DMS114 treated with DMSO at 0.1 percent for 48 hours (cell line): ENCODE data around the gene ABCG1.

Experiments
- DNase-seq: peaks from one replicate; lab custom pipeline; 2025; ENCODE audit not compliant: unreplicated experiment; lab: John Stamatoyannopoulos, UW

ABCG1 gene

GRCh38 chr21:42214081-42214750 lies 4.7 kb upstream of the ABCG1 start:
- DNase-seq: no peak

DNA sequence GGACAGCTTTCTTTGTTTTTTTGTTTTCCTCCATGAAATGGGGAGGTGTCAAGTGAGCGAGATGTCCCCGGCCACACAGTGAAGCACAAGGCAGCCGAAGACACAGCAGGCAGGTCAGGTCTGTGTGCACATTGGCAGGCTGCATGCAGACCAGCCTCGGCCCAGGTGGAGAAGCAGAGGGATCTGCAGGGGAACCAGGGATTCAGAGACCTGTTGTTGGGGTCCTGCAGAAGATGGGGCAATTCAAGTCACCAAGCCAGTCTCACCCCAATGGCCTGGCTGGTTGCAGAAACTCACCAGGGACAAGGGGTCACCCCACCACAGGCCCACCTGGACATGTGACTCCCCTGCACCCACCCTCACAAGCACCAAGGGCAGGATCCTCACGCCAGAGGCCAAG lies 4.0 kb upstream of the ABCG1 start:
- DNase-seq: no peak

- no peak for DNase-seq
These were observed 2.8 kb upstream of the ABCG1 start for GRCh38 chr21:42215942-42216725.

- no peak for DNase-seq
These were observed 2.0 kb upstream of the ABCG1 start for GRCh38 chr21:42216726-42217572.

GRCh38 chr21:42219606-42220137 lies 732 bp downstream of the ABCG1 start:
- DNase-seq: no peak

DNA sequence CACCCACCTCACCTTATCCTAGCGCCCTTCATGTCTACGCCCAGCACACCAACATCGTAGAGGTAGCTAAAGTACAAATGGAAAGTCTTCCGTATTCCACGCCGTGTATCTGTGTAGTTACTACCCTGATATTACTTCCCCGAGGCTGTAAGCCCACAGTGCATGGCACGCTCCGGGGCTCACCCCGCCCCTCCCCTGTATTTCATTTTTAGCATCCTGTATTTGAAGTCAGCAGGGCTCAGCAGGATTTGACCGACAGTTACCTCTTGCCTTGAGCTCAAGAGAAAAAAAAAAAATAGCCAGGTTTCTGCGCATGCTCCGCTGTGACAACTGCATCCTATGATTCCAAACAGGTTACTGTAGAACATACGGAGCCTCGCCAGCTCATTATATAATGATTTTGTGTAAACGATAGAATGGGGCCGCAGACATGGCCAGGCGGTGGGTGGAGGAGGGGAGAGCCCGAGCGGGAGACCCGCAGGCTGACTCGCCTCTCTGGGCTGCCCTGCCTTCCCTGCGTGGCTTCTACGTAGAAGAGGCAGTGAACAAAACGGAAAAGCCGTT lies 1.3 kb downstream of the ABCG1 start:
- DNase-seq: no peak

DNA sequence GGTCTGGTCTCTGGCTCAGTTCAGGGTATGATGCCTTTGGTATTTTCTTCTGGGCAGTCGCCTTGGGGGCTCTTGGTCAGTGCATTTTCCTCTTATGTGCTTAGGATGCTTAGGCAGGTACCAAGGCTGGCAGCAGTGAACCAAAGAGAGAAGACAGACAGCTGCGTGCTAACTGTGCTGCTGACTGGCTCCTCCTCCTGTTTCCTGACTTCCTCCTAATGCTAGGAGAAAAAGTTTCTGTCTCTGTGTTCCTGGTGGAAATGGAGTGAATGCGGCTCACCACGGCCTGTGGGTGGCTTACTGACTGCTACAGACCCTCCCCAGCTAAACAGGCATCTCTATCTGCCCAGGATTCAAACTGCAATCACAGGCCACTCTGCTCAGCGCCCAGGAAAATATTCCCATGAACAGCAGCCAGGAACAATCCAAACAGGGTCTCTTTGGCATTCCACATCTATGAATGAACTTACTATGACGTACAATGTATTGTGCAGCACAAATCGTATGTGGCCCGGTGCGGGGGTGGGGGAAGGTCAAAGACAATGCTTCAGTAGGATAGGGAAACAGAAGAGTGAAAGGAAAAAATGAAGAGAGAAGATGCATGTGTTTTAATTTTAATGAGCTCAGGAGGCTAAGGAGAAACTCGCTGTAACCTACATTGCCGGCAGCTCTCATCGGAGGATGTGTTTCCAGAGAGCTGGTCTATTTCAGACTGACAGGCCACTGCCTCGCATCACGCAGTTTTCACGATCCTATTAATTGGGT lies 2.8 kb downstream of the ABCG1 start:
- DNase-seq: no peak

DNA sequence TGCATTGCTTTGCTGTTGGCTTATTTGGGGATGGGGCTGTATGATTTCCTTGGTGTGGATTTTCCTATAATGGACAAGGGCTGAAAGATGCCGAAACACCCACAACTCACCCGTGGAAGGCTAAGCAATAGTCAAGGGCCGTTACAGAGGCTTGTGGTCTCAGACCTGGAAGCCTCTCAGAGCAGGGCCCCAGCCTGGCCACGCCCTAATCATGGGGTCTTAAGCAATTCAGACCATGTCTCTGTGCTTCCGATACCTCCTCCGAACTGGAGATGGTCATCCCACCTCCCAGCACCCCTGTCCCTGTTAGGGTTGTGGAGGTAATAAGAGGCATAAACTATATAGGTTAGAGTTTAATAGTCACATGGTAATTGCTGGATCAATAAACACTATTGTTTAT lies 3.4 kb downstream of the ABCG1 start:
- no peak for DNase-seq

DNA sequence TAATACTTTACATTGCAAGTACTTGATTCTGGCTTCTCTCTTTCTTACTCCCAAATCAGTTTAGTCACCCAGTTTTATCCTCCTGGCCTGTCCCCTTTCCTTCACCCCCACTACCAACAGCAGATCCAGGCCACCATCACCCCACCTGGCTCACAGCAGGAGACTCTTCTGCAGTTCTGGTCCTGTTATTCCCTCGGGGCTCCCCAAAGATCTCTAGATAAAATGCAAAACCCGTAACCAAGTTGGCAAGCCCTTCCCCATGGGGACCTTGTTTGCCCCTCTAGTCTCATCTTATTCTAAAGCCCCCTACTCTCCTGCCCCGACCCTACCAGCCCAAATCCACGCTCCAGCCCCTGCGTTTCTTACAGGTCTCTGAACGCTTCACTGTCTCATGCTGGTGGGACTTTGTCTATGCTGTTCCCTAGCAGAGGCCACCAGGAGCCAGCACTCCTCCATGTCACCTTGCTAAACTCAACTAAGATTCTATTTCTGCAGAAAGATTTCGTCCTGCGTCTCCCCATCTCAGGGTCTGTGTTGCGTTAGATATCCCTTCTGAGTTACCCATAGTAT lies 4.0 kb downstream of the ABCG1 start:
- DNase-seq: no peak

GRCh38 chr21:42223826-42224575 lies 5.1 kb downstream of the ABCG1 start:
- no peak for DNase-seq

DNA sequence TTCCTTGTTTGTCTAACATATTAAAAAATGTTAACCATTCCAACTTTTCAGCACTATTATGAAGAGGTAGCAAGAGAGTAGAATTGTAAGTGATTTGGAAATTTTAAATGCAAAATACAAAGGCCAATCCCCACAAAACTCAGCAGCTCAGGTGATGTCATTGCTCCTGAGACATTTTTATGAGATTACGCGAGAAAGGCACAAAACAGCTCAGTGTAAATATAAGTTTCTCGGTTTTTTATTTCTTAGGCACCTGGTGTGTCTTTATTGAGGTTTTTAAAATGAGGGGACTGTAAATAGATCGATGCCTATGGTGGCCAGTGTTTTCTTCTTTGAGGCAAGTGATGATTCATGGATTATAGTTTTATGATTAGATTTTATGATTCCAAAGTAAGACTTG lies 6.1 kb downstream of the ABCG1 start:
- no peak for DNase-seq

DNA sequence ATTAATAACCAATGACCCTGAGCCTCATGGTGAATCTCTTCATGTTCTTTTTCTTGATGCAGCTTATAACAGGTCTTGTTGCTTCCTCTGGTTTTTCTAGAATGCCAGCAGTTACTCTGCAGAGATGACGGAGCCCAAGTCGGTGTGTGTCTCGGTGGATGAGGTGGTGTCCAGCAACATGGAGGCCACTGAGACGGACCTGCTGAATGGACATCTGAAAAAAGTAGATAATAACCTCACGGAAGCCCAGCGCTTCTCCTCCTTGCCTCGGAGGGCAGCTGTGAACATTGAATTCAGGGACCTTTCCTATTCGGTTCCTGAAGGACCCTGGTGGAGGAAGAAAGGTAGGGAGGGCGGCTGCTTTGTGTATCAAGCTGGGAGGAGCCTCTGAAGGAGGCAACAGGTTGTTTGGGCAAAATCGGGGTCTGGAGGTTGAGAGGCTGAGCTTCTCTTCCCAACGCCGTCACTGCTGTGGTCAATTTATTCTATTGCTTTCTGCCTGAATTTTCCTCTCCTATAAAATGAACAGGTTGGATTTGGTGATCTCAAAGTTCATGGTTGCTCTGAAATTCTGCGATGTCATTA lies 6.7 kb downstream of the ABCG1 start:
- no peak for DNase-seq

- no peak for DNase-seq
These were observed 7.7 kb downstream of the ABCG1 start for GRCh38 chr21:42226626-42227025.

GRCh38 chr21:42227909-42228708 lies 9.2 kb downstream of the ABCG1 start:
- no peak for DNase-seq

- DNase-seq: no peak
These were observed 9.8 kb downstream of the ABCG1 start for GRCh38 chr21:42228709-42229220.

- no peak for DNase-seq
These were observed 10.7 kb downstream of the ABCG1 start for GRCh38 chr21:42229676-42230075.

- DNase-seq: no peak
These were observed 11.2 kb downstream of the ABCG1 start for GRCh38 chr21:42230178-42230577.

- DNase-seq: no peak
These were observed 11.7 kb downstream of the ABCG1 start for GRCh38 chr21:42230636-42231035.
